Fibroblast of pulmonary artery (primary cell): ENCODE results near the gene EYS.
A peak's percentile ranks its signal among the peaks of the same experiment; 100 is the strongest.

Experiments used
- DNase-seq: peaks from one replicate; pipeline ENCODE4 v3.0.0-alpha.2; 2010; ENCODE audit warnings: low read depth
- H3K4me3 ChIP-seq: replicated peaks from 2 replicates; pipeline ENCODE4 v1.5.1; 2011; ENCODE audit warnings: low read depth, mild to moderate bottlenecking, control low read depth, low read length, moderate library complexity
- CTCF ChIP-seq: IDR thresholded peaks from 2 replicates; pipeline ENCODE4 v1.5.1; 2011; ENCODE audit warnings: mild to moderate bottlenecking, control low read depth, low read length, inconsistent platforms; ENCODE audit errors: missing control alignments

The EYS gene

GRCh38 chr6:64294034-64294433, 1413.0 kb downstream of the EYS start:
- TF ChIP-seq CTCF = no peak
- peak; percentile 11 for DNase-seq
- H3K4me3 ChIP-seq = no peak overlapping the region

- DNase-seq = peak; percentile 27
- H3K4me3 ChIP-seq = no peak overlapping the region
Measured at GRCh38 chr6:64293298-64293697, 1413.7 kb downstream of the EYS start.

GRCh38 chr6:64290867-64291266, 1416.2 kb downstream of the EYS start:
- H3K4me3 ChIP-seq = no peak overlapping the region
- no peak for TF ChIP-seq CTCF

More at GRCh38 chr6:64293298-64293697, 1413.7 kb downstream of the EYS start:
- no peak for TF ChIP-seq CTCF

GRCh38 chr6:64289931-64290330, 1417.1 kb downstream of the EYS start:
- H3K4me3 ChIP-seq = no peak overlapping the region
- no peak for DNase-seq
- TF ChIP-seq CTCF = no peak

More at GRCh38 chr6:64290867-64291266, 1416.2 kb downstream of the EYS start:
- DNase-seq = no peak

GRCh38 chr6:64288351-64288750, 1418.7 kb downstream of the EYS start:
- no peak for DNase-seq
- TF ChIP-seq CTCF = no peak
- no peak overlapping the region for H3K4me3 ChIP-seq

- TF ChIP-seq CTCF = no peak
- no peak for DNase-seq
- no peak overlapping the region for H3K4me3 ChIP-seq
Measured at GRCh38 chr6:64281167-64281566, 1425.9 kb downstream of the EYS start.

- peak; percentile 53 for TF ChIP-seq CTCF
- H3K4me3 ChIP-seq = no peak overlapping the region
- peak; percentile 69 for DNase-seq
Measured at GRCh38 chr6:64280569-64280968, 1426.5 kb downstream of the EYS start.
